HG03521 (cell line): ENCODE measurements around the gene OXCT2.
"Not testable (repeated sequence)": the region's sequence is repeated elsewhere in the genome, so short reads cannot be mapped to it uniquely, and the experiment has no call there.

Source experiments
- ATAC-seq: cut with Tn5 transposase; IDR thresholded peaks from one replicate; pipeline ENCODE4 v1.9.1; 2021; ENCODE audit warnings: mild to moderate bottlenecking, moderate library complexity; ENCODE audit not compliant: unreplicated experiment

The OXCT2 gene

DNA sequence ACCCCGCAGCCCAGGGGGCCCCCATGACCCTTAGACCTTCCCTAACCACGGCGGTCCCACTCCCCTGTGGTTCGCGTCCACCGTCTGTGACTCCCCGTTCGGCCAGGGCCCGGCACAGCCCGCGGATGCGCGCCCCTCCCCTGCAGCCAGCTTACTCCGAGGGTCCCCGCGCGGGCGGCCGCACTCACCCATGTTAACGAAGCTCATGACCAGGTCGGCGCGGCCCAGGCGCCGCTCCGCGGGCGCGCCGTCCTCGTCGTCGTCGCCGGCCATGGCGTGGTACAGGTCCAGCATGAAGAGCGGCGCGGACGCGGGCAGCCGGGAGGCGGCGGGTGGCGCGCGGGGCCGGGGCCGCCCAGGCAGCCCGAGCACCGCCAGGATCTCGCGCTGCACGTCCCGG lies 16.8 kb upstream of the OXCT2 start:
- ATAC-seq: not testable (repeated sequence)

DNA sequence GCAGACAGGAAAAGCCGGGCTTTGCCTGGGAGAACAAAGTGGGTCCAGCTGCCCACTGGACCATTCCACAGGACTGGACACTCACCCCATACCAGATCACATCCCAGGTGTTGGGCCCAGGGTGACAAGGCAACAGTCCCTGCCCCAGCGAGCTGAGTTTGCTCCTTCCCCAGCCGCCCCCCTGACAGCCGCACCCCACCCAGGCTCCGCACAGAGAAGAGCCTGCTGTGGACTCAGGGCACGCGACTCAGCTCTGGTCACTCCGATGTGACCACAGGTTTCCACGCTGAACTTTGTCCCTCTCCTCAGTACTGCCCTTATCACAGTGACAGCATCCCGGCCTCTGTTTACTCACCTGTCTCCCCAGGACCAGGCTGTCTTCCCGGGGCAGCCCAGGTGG lies 16.3 kb upstream of the OXCT2 start:
- no peak for ATAC-seq

DNA sequence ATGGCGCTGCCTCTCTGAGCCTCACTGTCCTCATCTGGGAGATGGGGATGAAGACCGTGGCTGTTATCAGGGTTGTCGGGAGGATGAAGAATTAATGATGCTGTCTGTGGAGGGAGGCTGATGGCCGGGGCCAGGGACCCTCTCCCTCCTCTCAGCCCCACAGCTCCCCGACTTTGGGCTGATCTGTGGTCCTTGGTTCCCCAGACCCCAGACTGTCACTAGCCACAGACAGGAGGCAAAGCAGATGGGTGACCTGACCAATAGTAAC lies 15.9 kb upstream of the OXCT2 start:
- ATAC-seq: not testable (repeated sequence)

DNA sequence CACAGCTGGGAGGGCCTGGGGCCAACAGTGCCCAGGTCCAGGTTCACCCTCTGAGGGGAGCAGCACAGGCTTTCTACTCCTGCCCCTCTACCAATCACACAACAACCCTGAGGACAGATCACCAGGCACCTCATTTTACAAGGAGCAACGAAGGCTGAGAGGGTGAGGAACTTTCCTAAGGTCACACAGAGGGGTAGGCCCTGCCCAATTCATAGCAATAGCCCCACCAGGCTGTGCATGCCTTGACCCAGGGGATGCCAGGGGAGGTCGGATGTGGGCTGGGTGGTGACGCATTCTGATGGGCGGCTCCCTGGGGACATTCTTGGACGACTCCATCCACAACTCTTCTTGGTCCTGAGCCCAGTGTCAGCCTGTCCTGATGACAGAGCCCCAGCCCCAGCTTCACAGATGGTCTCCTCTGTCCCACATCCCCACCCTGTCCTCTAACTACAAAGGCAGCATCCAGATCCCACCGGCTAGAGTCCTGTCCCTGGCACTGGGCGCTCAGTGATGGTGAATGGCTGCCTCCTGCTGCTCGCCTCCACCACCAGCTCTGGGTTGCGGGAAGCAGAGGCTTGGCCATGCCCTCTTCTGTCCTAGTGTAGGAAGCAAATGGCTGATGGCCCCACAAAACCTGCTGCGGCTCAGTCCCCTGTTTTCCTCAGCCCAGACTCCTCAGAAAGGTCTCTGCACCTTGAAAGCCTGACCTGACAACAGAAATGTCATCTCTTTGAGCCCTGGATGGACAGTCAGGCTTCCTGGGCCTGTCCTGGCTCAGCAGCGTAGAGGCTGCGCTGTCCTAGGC lies 15.4 kb upstream of the OXCT2 start:
- not testable (repeated sequence) for ATAC-seq

DNA sequence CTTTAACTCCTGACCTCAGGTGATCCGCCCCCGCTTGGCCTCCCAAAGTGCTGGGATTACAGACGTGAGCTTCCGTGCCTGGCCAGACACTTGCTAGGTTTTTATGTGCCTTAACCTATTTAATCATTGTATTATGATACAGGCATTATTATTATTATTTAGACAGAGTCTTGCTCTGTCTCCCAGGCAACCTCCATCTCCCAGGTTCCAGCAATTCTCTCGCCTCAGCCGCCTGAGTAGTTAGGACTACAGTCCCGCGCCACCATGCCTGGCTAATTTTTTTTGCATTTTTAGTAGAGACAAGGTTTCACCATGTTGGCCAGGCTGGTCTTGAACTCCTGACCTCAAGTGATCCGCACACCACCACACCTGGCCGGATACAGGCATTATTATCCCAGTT lies 11.5 kb upstream of the OXCT2 start:
- ATAC-seq: not testable (repeated sequence)

DNA sequence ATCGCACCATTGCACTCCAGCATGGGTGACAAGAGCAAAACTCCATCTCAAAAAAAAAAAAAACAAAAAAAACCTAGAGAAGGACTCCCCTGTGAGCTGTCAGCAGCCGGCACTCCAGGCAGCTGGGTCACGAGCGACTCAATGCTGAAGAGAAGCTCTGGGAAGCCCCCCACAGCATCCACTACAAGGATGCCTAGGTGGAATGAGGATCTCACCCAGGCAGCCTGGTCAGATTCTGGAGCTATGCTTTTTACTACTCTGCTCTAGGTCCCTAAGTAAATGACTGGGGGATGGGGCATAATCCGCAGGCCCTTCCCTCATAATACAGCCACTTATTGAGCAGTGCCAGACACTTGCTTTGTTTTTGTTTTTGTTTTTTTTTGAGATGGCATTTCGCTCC lies 11.0 kb upstream of the OXCT2 start:
- no peak for ATAC-seq

DNA sequence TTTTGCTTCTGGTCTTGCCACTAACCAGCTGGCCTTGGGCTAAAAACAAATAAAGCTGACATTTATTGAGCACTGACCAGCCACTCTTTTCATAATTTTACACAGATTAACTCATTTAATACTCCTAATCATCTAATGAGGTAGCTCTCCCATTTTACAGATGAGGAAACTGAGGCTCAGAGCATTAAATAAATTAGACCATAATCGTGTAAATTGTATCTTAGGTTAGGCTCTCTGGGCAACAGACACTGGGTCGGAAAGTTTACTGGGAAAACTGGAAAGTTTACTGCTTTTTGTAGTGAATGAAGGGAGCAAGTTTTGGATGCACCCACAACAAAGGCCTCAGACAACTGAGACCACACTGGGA lies 10.2 kb upstream of the OXCT2 start:
- ATAC-seq: no peak

DNA sequence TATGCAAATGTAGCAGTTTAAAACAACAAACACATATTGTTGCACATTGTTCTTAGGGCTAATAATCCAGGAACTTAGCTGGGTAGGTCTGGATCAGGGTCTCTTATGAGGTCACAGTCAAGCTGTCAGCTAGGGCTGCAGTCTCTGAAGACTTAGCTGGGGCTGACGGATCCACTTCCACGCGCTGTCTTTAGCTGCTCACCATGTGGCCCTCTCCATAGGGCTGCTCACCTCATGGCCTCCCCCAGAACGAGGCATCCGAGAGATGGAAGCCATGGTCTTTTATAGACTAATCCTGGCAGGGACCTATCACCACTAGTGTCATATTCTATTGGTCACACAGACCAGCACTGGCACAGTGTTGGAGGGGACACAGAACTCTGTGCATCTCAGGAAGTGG lies 8.7 kb upstream of the OXCT2 start:
- ATAC-seq: no peak

DNA sequence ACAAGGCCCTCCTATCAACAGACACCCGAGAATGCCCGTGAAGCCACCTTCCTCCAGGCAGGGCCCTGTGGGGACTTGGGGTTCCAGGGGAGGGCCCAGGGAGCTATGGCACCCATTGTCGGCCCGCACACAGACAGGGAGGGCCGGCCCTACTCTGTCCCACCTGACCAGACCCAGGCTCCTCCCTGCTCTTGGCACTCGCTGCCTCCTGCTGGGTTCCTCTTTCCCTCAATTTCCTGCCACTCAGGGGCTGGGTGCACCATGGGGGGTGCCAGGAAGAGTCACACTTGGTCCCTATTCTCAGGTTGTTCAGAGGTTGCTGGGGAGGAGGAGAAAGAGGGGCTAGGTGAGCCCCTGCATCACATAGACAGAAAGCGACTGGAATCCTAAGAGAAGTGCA lies 8.0 kb upstream of the OXCT2 start:
- ATAC-seq: no peak

DNA sequence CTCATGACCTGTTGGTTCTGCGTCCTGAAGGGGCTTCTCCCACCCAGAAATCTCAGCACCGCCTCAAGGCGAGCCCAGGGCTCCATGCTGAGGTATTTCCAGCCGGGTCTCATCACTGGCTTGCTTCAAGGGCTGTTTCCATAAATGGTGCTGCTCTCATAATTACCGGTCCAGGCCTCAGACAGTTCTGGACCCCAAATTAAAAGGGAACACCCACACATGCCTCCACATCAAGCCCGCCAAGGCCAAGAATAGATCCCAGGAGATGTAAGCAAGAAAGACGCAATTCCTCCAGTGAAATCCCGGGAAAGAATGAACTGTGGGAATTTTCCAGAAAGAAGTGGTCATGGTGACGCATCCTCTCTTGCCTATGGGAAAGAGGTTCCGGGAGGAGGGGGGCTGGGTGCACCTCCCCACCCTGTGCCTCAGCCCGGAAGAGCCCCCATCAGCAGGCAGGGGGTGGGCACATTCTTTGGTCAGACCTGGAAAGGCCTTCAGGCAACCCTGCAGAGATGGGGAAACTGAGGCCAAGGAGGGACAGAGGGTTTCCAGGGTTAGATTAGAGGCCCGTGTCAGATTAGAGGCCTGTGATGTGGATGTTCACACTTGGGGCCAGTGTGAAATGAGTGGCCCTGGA lies 7.4 kb upstream of the OXCT2 start:
- not testable (repeated sequence) for ATAC-seq

DNA sequence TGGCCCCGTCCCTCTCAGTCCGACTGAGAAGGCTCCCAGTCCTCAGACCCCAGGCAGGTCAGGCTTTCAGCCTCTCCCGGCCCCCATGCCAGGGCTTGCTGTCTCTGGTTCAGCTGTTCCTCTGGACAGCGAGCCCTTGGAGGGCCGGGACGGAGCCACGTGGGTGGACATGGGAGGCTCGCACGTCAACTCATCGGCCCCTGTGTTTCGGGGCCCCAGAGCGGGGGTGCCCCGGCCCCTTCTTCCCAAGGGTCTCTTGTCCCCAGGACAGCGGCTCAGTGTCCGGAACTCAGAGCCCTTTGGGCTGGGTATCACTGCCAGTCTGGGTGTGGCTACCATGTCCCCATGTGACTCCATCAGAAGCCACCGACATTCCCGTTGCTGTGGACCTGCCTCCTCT lies 6.7 kb upstream of the OXCT2 start:
- not testable (repeated sequence) for ATAC-seq

DNA sequence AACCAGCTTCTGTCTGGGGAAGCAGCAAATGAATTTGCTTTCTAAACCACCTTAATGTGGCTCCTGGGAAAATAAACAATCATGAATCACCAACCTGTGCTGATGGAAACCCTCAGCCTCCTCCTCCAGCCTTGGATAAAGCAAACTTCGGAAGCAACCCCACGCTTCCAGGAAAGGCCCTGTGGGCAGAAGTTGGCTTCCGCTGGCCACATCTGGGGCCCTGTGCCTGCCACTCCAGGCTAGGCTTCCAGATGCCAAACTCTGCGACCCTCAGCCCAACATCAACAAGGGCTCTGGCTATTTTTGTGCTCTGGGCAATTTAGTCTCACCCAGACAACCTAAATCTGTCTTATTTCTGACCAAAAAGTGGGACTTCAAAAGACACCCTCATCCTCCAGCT lies 6.2 kb upstream of the OXCT2 start:
- no peak for ATAC-seq

DNA sequence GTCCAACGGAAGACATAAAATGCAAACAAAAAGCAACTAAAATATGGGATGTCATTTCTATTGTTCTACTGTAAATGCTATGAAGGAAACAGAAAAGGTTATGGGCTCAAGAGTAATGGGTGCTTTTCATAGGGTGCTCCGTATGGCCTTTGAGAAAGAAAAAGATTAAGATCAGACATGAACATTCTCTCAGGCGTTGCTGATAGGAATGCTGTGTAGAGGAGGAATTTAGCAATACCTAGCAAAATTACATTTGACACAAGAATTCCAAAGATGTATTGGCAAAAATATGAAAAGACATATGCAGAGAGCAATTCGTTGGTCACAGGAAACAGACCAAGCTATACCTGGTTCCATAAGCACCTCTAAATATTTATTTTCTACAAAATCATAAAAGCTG lies 5.7 kb upstream of the OXCT2 start:
- ATAC-seq: no peak

DNA sequence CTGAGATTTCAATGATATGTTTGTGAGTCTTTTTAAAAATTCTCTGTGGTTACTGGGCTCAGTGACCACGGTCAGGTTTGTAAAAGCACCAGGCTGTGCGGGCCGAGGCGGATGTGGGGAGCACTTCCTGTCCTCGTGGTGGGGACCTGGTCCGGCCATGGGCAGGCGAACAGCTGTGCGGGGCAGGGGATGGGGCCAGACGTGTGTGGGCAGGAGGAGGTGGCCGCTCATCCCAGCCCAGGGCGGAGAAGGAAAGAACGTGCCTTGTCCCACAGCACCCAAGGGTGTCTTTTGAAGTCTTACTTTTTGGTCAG lies 5.2 kb upstream of the OXCT2 start:
- ATAC-seq: no peak

DNA sequence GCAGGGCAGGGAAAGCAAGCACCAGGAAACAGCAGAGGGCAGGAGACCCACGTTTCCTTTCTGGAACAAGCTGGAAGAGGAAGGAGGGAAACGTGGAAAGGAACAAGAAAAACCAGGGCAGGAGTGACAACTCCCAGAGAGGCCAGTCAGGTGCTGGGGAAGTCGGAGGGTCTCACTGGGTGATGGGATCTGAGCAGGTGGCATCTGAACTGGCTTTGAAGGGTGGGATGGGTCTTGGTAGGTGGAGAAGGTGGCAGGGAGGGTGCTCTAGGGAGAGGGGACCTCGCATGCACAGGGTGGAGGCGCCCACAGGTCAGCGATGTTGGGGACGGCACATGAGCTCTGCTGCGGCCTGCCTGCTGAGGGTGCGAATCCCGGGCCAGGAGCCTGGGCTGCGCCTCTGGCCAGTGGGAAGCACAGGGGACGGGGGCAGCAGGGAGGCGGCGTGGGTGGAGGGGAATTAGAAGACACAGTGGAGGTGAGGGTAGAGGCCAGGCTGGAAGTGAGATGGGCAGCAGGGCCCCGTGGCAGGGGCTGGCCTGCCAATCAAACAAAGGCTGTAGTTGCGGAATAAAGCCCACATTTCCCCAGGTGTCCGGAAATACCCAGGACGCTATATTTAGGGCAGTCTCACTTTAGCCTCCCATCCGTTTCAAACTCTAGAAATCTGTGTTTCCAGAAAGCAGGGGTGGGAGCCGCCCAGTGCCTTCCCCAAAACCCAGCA lies 4.7 kb upstream of the OXCT2 start:
- ATAC-seq: not testable (repeated sequence)

DNA sequence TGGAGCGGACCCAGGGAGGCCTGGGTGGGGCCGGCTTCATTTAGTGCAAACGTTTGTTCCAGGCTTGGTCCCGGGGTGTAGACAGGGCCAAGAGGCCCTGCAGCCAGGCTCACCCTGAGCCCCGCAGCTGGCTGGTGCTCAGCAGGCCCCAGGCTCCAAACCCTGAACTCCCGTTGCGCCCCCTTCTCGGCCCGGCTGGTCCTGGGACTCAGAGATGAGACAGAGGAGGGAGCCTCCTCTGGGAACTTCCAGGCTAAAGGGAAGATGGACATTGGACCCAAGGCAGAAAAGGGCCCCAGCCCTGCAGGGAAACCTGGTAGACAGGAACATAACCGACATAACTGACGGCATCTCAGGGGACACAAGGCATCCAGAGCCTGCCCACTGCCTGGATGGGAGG lies 4.0 kb upstream of the OXCT2 start:
- not testable (repeated sequence) for ATAC-seq

DNA sequence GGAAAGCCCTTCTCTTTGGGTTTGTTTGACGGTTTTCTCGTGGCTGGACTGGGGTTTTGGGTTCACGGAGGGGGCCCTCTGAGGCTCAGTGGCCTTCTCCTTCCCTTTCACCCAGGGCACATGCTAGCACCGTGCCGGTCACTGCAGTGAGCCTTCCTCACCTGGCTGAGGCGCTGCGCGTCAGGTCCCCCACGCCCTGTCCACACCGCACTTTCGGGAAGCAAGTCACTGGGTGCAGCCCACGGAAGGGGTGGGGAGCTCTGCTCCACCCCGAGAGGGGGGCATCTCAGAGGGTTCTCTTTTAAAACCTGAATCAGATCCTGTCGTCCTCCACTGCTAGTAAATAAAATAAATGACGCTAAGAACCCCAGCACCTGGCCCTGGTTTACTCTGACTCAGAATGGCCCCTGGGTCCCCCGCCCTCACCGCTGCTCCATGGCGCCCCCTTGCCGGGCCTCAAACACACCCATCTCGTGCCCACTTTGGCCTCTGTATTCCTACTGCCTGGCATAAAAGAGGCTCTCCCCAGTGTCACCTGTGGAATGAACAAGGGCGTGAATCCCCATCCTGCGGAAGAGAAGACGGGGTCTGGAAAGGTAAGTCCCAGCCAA lies 2.3 kb upstream of the OXCT2 start:
- not testable (repeated sequence) for ATAC-seq

DNA sequence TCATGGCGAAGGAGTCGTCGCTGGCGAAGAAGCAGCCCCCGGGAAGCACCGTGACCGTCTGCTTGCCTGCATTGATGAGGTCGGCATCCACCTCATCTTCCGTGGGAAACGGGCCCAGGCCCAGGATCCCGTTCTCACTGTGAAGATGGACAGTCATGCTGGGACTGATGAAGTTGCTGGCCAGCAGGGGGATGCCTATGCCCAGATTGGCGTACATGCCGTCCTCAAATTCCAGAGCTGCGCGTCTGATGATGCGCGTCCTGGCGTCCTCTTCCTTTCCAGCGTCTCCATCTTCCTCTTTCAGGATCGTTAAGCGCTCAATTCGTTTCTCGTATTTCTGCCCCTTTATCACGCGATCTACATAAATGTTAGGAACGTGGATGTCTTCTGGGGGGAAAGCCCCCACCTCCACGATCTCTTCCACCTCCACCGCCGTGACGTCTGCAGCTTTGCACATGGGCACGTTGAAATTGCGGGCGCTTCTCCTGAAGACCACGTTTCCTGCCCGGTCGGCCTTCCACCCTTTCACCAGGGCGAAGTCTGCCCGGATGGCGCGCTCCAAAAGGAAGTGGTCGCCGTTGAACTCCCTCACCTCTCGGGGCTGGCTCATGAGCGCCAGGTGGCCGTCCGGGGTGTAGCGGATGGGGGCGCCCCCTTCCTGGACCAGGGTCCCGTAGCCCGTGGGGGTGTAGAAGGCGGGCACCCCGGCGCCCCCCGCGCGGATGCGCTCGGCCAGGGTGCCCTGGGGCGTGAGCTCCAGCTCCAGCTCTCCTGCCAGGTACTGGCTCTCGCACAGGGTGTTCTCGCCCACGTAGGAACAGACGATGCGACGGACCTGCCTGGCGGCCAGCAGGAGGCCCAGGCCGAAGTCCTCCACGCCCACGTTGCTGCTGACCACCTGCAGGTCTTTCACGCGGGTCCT lies 787 bp downstream of the OXCT2 start:
- ATAC-seq: not testable (repeated sequence)

DNA sequence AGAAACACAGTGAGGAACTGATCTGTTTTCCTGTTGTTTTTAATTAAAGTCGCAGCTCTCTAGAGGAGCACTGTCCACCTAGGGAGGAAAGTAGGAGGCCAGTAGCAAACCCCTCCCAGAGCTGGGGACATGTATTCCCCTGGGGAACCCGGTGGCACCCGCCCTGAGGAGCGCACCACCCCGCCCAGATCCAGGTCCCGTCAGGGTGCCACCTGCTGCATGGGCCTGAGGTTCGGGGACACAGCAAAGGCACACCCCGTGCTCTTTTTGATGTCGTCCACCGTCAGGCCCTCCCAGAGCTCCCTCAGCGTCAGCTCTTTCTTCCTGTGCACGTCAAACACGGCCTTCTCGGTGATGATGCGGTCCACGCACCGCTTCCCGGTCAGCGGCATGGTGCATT lies 1.6 kb downstream of the OXCT2 start:
- ATAC-seq: not testable (repeated sequence)

DNA sequence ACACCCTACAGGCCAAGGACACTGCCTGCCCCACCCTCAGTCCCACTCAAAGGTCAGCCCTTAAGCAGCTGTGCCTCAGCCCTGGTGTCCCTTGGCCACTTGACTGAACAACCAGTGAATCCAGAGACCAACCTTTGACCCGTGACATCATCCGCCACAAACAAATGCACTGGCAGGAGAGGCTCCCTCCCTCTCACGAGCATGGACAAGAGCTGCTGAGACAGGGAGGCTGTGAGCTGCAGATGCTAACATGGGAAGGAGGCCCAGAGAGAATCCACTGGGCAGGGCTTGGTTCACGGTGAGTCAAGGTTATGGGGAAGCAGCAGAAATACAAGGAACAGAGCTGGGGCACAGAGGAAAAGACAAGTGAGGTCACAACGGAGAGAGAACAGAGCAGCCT lies 4.7 kb downstream of the OXCT2 start:
- not testable (repeated sequence) for ATAC-seq

DNA sequence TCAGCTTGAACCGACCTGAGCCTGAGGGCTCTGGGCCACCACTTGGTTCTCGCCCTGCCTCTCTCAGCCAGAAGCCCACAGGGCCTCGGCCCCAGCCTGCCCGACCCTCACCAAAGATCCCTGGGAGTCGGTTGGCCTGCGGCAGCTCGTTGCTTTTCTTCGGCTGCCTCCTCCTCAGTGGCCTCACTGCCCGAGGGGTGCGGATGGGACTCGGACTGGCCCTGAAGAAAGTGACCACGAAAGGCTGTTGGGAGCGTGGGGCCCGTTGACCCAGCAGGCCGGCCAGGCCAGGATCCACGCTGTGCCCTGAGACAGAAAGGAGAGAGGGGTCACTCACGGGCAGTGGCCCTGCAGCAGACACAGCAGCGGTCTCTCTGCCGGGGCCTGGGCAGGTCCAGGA lies 6.6 kb downstream of the OXCT2 start:
- not testable (repeated sequence) for ATAC-seq
